Heart left ventricle (tissue), 16 donors: ENCODE data around the gene HTD2. TPM values are rescaled to one million over a fixed set of nuclear protein-coding genes. Genes with fewer than 3 reads are reported as not detected.

Experiments used
- ATAC-seq, 4 donors: fragments of 200-7000 bp; cut with Tn5 transposase; one replicate each; pipeline ENCODE4 v1.9.1; 2020 to 2022; ENCODE audit warnings: moderate library complexity in 4 of 4, mild to moderate bottlenecking in 3 of 4, moderate number of reproducible peaks in 1 of 4
- DNase-seq, 5 donors: peaks; one replicate each; pipeline ENCODE4 v3.0.0-alpha.2; 2020
- H3K27ac ChIP-seq, 12 donors: fragments of 200-600 bp; sonication (generic) in 4 of 12; one replicate each; pipeline versions ENCODE4 v1.5.0 to v1.8.0; 2016 to 2022; ENCODE audit warnings: mild to moderate bottlenecking in 2 of 12
- H3K27me3 ChIP-seq, 9 donors: fragments of 200-600 bp; sonication (generic) in 2 of 9; one replicate each; pipeline versions ENCODE4 v1.5.1 to v1.8.0; 2016 to 2022; ENCODE audit warnings: mild to moderate bottlenecking in 3 of 9
- H3K36me3 ChIP-seq, 9 donors: fragments of 200-600 bp; sonication (generic) in 2 of 9; one replicate each; pipeline versions ENCODE4 v1.5.0 to v1.8.0; 2018 to 2022; ENCODE audit warnings: mild to moderate bottlenecking in 2 of 9
- H3K4me1 ChIP-seq, 12 donors: fragments of 200-600 bp; sonication (generic) in 4 of 12; one replicate each; pipeline versions ENCODE4 v1.5.0 to v1.8.0; 2016 to 2022; ENCODE audit warnings: mild to moderate bottlenecking in 3 of 12
- H3K4me3 ChIP-seq, 12 donors: fragments of 200-600 bp; sonication (generic) in 4 of 12; one replicate each; pipeline versions ENCODE4 v1.5.0 to v1.8.0; 2017 to 2022; ENCODE audit warnings: mild to moderate bottlenecking in 9 of 12, moderate library complexity in 4 of 12
- H3K9me3 ChIP-seq, 12 donors: fragments of 200-600 bp; sonication (generic) in 4 of 12; one replicate each; pipeline versions ENCODE4 v1.5.0 to v1.8.0; 2016 to 2022; ENCODE audit warnings: mild to moderate bottlenecking in 1 of 12
- CTCF ChIP-seq, 12 donors: fragments of 200-600 bp; sonication (generic) in 4 of 12; IDR thresholded peaks; one replicate each; pipeline versions ENCODE4 v1.5.0 to v1.8.0; 2018 to 2022; ENCODE audit warnings: antibody characterized with exemption in 12 of 12, mild to moderate bottlenecking in 5 of 12
- POLR2A ChIP-seq, 2 donors: fragments of 450-650 bp; IDR thresholded peaks; one replicate each; pipeline ENCODE4 v1.6.1; 2017; ENCODE audit warnings: antibody characterized with exemption in 2 of 2, mild to moderate bottlenecking in 2 of 2, moderate library complexity in 2 of 2
- WGBS, 4 donors: extraction: QIAGEN DNeasy Blood & Tissue Kit in 2 of 4; methylation state at CpG; one replicate each; pipeline versions ENCODE4 v1.1.5 to v1.1.7; 2013 to 2018; 5-methylcytosine and 5-hydroxymethylcytosine counted together
- intact Hi-C, 10 donors: fragments of 100-400 bp; cut with DNase I; formaldehyde crosslinking; loops; one replicate each; pipeline versions ENCODE4 v1.11.1 to v1.14.2; 2022
- polyA plus RNA-seq, 2 donors: library from polyadenylated mRNA; stranded (reverse); fragments of 200-250 nt; gene quantifications; one replicate each; pipeline ENCODE4 v1.2.3, GENCODE V29; 2013
- total RNA-seq, 9 donors: library from RNA; depleted of rRNA in 2 of 9; stranded (reverse); fragments of >200 nt in 2 of 9; fragmentation: NEBNext Ultra II Directional in 3 of 9; extraction: Animal tissue kit (Norgen Biotek cat#: 25700) in 3 of 9; gene quantifications; one replicate each; pipeline versions ENCODE4 v1.1.0 to v1.2.4, GENCODE V29; 2016 to 2023
- donor health status: ischemic (EF 13 %, LVEDD 7.1; RV severe dilation, severe dysfunction).
- donor health status: healthy with polysubstance abuse.
- donor health status: DM: no; HTN: yes; CAD: no.
- donor health status: DM: no; HTN: no; CAD: no.
- donor health status: ischemic (EF 25% LVEDD 6.9; RV normal size, moderate dysfunction).
- donor health status: ischemic (EF 25% LVEDD 5.7; RV mildly dilated, moderate dysfunction).
- donor health status: healthy.
- donor health status: DM: yes; HTN: yes; CAD: no.
- donor health status: ischemic (EF 35%, LVEDD 5.7; RV mildly dilated, moderate dysfunction).
- donor health status: nonischemic (EF 11% LVEDD 7.7; RV severe dilation, severe dysfunction).
- donor health status: DM: yes; HTN: yes; CAD: no.
- donor health status: PGD.
- donor health status: ischemic (EF 29% LVEDD 5.4; RV normal size, mild dysfunction).
- donor health status: nonischemic (EF 23%, LVEDD 6.1; RV moderate dilation, normal function).

Gene HTD2
- total and polyA plus RNA-seq, 11 donors = 2.7 to 21.6 (median 12.4) TPM

- no peak for ATAC-seq
- Histone ChIP-seq H3K27me3 (no peaks in the 10 kb centered on the region), H3K27ac (no peak overlapping the region), H3K4me1 (peaks cover 0 to 2% (median 0%) of the 10 kb centered on the region in 12 donors), H3K36me3 (peaks cover 0 to 4% (median 0%) of the 10 kb centered on the region in 9 donors), H3K9me3 (peaks cover 0 to 8% (median 0%) of the 10 kb centered on the region in 12 donors), H3K4me3 (no peak overlapping the region)
- intact Hi-C loops = loop anchor here in 5 of 10 donors (5.0 to 10.0 kb wide), 4 partner anchors 45 to 110 kb away; partner anchors contain the start of gene ABHD6 (in 3 of the 5)
- no peak for TF ChIP-seq POLR2A (IDR thresholded peaks at IDR 0.05)
- TF ChIP-seq CTCF (IDR thresholded peaks at IDR 0.05) = no peak
- 62 to 74% (median 64%) methylated on average over 4 to 6 of the region's 6 CpGs for WGBS, 4 donors
- DNase-seq = no peak
These were observed 9.5 kb upstream of the HTD2 start for GRCh38 chr3:58296843-58297242.

GRCh38 chr3:58298190-58298589 is 8.1 kb upstream of the HTD2 start:
- TF ChIP-seq POLR2A (IDR thresholded peaks at IDR 0.05) = no peak
- TF ChIP-seq CTCF (IDR thresholded peaks at IDR 0.05) = no peak
- Histone ChIP-seq H3K4me1 (peaks cover 0 to 2% (median 0%) of the 10 kb centered on the region in 12 donors), H3K9me3 (peaks cover 0 to 8% (median 0%) of the 10 kb centered on the region in 12 donors), H3K36me3 (peaks cover 0 to 4% (median 0%) of the 10 kb centered on the region in 9 donors), H3K27ac (no peak overlapping the region), H3K4me3 (no peak overlapping the region), H3K27me3 (peaks cover 0 to 5% (median 0%) of the 10 kb centered on the region in 9 donors)
- ATAC-seq = peak in 1 of 4 donors; percentile 19
- 53 to 64% (median 62%) methylated on average over 3 of the region's 3 CpGs for WGBS, 4 donors
- DNase-seq = no peak
- intact Hi-C loops = loop anchor here in 7 of 10 donors (2.0 to 10.0 kb wide), 6 partner anchors 46 to 111 kb away; partner anchors contain the start of gene ABHD6 (in 3 of the 7)

- Histone ChIP-seq H3K36me3 (no peaks in the 10 kb centered on the region), H3K27me3 (peaks cover 0 to 5% (median 0%) of the 10 kb centered on the region in 9 donors), H3K4me3 (no peak overlapping the region), H3K27ac (no peak overlapping the region), H3K4me1 (peaks cover 0 to 2% (median 0%) of the 10 kb centered on the region in 12 donors), H3K9me3 (peaks cover 0 to 8% (median 0%) of the 10 kb centered on the region in 12 donors)
- DNase-seq (no peak), ATAC-seq (no peak)
- no peak for TF ChIP-seq POLR2A (IDR thresholded peaks at IDR 0.05)
- no peak for TF ChIP-seq CTCF (IDR thresholded peaks at IDR 0.05)
- 55 to 76% (median 66%) methylated on average over 2 of the region's 2 CpGs for WGBS, 4 donors
- intact Hi-C loops = loop anchor here in 7 of 10 donors (2.0 to 10.0 kb wide), 6 partner anchors 47 to 112 kb away; partner anchors contain the start of gene ABHD6 (in 3 of the 7)
These were observed 7.2 kb upstream of the HTD2 start for GRCh38 chr3:58299075-58299474.

GRCh38 chr3:58299839-58300516 is 6.3 kb upstream of the HTD2 start:
- DNase-seq = no peak
- ATAC-seq = no peak
- H3K4me1 ChIP-seq = peaks cover 0 to 2% (median 0%) of the 10 kb centered on the region in 12 donors
- WGBS, 4 donors = 17 to 23% (median 19%) methylated on average over 8 of the region's 8 CpGs
- no peaks in the 10 kb centered on the region for H3K36me3 ChIP-seq
- H3K27ac ChIP-seq = no peak overlapping the region
- H3K27me3 ChIP-seq = peaks cover 0 to 5% (median 0%) of the 10 kb centered on the region in 9 donors
- peaks cover 0 to 7% (median 0%) of the 10 kb centered on the region in 12 donors for H3K9me3 ChIP-seq
- H3K4me3 ChIP-seq = no peak overlapping the region
- intact Hi-C loops = loop anchor here (1.0 to 10.0 kb wide), 10 partner anchors 48 to 335 kb away; partner anchors contain the start of genes ABHD6 (in 5 of the 10), FLNB (in 2 of the 10) and KCTD6 (in 2 of the 10)
- TF ChIP-seq POLR2A (IDR thresholded peaks at IDR 0.05) (no peak), CTCF (IDR thresholded peaks at IDR 0.05) (peak; percentile 31 to 74 (median 58))
